H1 (cell line): ENCODE data around the gene MYO5B.

Experiments used
- CBX5 ChIP-seq: fragments of 300-800, 300-1000 bp; sonication (generic); IDR thresholded peaks from 2 replicates; pipeline ENCODE4 v1.7.1; 2016; ENCODE audit warnings: antibody characterized with exemption, low read length, low read depth
- EZH2 ChIP-seq: fragments of 200-600 bp; sonication (generic); IDR thresholded peaks from 2 replicates; pipeline ENCODE4 v1.7.1; 2012; ENCODE audit warnings: low read depth, mild to moderate bottlenecking, moderate library complexity, low read length, inconsistent platforms; ENCODE audit not compliant: severe bottlenecking
- SP1 ChIP-seq: IDR thresholded peaks from 2 replicates; pipeline ENCODE4 v1.6.1; 2011; ENCODE audit warnings: low read depth, low read length

GRCh38 chr18:50159654-50160046 is 35.3 kb downstream of the MYO5B start:
- no peak for TF ChIP-seq EZH2
- no peak for TF ChIP-seq CBX5
- TF ChIP-seq SP1: no peak
